ENCODE results near the gene CFAP97D2. TPM values are rescaled to one million over a fixed set of nuclear protein-coding genes. Genes with fewer than 3 reads are reported as not detected.
A peak's percentile ranks its signal among the peaks of the same experiment; 100 is the strongest.
"Not testable (repeated sequence)": the region's sequence is repeated elsewhere in the genome, so short reads cannot be mapped to it uniquely, and the experiment has no call there.

Gene CFAP97D2
- total RNA-seq, 1 donor from 2014 or later, result not detected

- FAIRE-seq, result peak; percentile 75
- Histone ChIP-seq H3K4me3 (ENCODE audit: low read depth, low read length) (no peak overlapping the region), H3K36me3 (ENCODE audit: control insufficient read depth, insufficient read depth, low read length) (no peaks in the 10 kb centered on the region), H3K27me3 (ENCODE audit: control insufficient read depth, insufficient read depth, low read length) (no peaks in the 10 kb centered on the region)
- TF ChIP-seq, protein P1, sequence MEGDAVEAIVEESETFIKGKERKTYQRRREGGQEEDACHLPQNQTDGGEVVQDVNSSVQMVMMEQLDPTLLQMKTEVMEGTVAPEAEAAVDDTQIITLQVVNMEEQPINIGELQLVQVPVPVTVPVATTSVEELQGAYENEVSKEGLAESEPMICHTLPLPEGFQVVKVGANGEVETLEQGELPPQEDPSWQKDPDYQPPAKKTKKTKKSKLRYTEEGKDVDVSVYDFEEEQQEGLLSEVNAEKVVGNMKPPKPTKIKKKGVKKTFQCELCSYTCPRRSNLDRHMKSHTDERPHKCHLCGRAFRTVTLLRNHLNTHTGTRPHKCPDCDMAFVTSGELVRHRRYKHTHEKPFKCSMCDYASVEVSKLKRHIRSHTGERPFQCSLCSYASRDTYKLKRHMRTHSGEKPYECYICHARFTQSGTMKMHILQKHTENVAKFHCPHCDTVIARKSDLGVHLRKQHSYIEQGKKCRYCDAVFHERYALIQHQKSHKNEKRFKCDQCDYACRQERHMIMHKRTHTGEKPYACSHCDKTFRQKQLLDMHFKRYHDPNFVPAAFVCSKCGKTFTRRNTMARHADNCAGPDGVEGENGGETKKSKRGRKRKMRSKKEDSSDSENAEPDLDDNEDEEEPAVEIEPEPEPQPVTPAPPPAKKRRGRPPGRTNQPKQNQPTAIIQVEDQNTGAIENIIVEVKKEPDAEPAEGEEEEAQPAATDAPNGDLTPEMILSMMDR (IDR thresholded peaks at IDR 0.05; ENCODE audit: insufficient read depth, low read length, severe bottlenecking), result no peak
- DNase-seq (ENCODE audit: low read depth), result no peak
These were observed 1.6 kb upstream of the CFAP97D2 start for GRCh38 chr13:114177245-114178010.

GRCh38 chr13:114185182-114185971 is 6.3 kb downstream of the CFAP97D2 start:
- H3K27me3 ChIP-seq (ENCODE audit: control insufficient read depth, insufficient read depth, low read length), result no peaks in the 10 kb centered on the region
- FAIRE-seq (no peak), DNase-seq (ENCODE audit: low read depth) (no peak)
- TF ChIP-seq, protein P1 (IDR thresholded peaks at IDR 0.05; ENCODE audit: insufficient read depth, low read length, severe bottlenecking), result no peak
- H3K4me3 ChIP-seq (ENCODE audit: low read depth, low read length), result no peak overlapping the region
- H3K36me3 ChIP-seq (ENCODE audit: control insufficient read depth, insufficient read depth, low read length), result no peaks in the 10 kb centered on the region

DNA sequence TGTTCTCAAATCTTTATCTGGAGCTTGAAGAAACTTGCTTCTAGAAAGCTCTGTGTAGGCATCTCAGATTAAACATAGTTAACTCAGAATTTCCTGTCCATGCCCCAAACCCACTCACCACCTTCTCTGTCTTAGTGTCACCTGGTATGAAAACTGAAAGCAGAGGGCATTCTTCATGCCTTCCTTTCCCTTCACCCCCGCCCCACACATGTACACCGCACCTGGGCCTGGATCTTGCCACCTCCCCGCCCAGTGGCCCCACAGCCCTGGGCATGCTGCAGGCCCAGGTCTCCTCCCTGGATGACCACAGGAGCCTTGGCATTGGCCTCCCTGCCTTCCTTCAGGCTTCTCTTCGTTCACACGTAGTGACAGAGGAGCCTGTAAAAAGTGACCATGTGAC is 15.8 kb downstream of the CFAP97D2 start:
- H3K4me3 ChIP-seq (ENCODE audit: low read depth, low read length), result no peak overlapping the region
- FAIRE-seq, result no peak
- no peak for DNase-seq (ENCODE audit: low read depth)
- peaks cover under 1% of the 10 kb centered on the region for H3K27me3 ChIP-seq (ENCODE audit: control insufficient read depth, insufficient read depth, low read length)
- TF ChIP-seq, protein P1 (IDR thresholded peaks at IDR 0.05; ENCODE audit: insufficient read depth, low read length, severe bottlenecking), result no peak
- H3K36me3 ChIP-seq (ENCODE audit: control insufficient read depth, insufficient read depth, low read length), result no peaks in the 10 kb centered on the region

- no peaks in the 10 kb centered on the region for H3K36me3 ChIP-seq (ENCODE audit: control insufficient read depth, insufficient read depth, low read length)
- TF ChIP-seq, protein P1 (IDR thresholded peaks at IDR 0.05; ENCODE audit: insufficient read depth, low read length, severe bottlenecking), result no peak
- FAIRE-seq, result no peak
These were observed 17.6 kb downstream of the CFAP97D2 start for GRCh38 chr13:114196629-114197028.

GRCh38 chr13:114198556-114198955 is 19.5 kb downstream of the CFAP97D2 start:
- Histone ChIP-seq H3K4me3 (ENCODE audit: low read depth, low read length) (no peak overlapping the region), H3K27me3 (ENCODE audit: control insufficient read depth, insufficient read depth, low read length) (peaks cover 2% of the 10 kb centered on the region), H3K36me3 (ENCODE audit: control insufficient read depth, insufficient read depth, low read length) (no peaks in the 10 kb centered on the region)
- TF ChIP-seq, protein P1 (IDR thresholded peaks at IDR 0.05; ENCODE audit: insufficient read depth, low read length, severe bottlenecking), result no peak
- no peak for DNase-seq (ENCODE audit: low read depth)
- no peak for FAIRE-seq

More at GRCh38 chr13:114196629-114197028, 17.6 kb downstream of the CFAP97D2 start:
- Histone ChIP-seq H3K4me3 (ENCODE audit: low read depth, low read length) (no peak overlapping the region), H3K27me3 (ENCODE audit: control insufficient read depth, insufficient read depth, low read length) (peaks cover 2% of the 10 kb centered on the region)
- no peak for DNase-seq (ENCODE audit: low read depth)

DNA sequence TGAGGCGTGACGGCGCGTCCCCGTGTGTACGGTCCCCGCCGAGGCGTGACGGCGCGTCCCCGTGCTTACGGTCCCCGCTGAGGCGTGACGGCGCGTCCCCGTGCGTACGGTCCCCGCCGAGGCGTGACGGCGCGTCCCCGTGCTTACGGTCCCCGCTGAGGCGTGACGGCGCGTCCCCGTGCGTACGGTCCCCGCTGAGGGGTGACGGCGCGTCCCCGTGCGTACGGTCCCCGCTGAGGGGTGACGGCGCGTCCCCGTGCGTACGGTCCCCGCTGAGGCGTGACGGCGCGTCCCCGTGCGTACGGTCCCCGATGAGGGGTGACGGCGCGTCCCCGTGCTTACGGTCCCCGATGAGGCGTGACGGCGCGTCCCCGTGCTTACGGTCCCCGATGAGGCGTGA is 20.5 kb downstream of the CFAP97D2 start:
- not testable (repeated sequence) for DNase-seq (ENCODE audit: low read depth); H3K36me3 ChIP-seq (ENCODE audit: control insufficient read depth, insufficient read depth, low read length); H3K4me3 ChIP-seq (ENCODE audit: low read depth, low read length); H3K27me3 ChIP-seq (ENCODE audit: control insufficient read depth, insufficient read depth, low read length)
- FAIRE-seq, result peak; percentile 76
